Left kidney (tissue), 2 donors: Measurements from ENCODE around the gene OCEL1. TPM values are rescaled to one million over a fixed set of nuclear protein-coding genes. Genes with fewer than 3 reads are reported as not detected.
"Not testable (repeated sequence)": the region's sequence is repeated elsewhere in the genome, so short reads cannot be mapped to it uniquely, and the experiment has no call there.

ENCODE experiments used
- DNase-seq: peaks from one replicate; pipeline ENCODE4 v3.0.0-alpha.2; 2013
- polyA plus RNA-seq: library from polyadenylated mRNA; unstranded; fragments of 120-200 nt; gene quantifications from one replicate; pipeline ENCODE4 v1.2.1, GENCODE V29; 2013; ENCODE audit not compliant: insufficient read length

The OCEL1 gene
- polyA plus RNA-seq, 1 donor = 18.4 TPM

- no peak for DNase-seq
Measured at GRCh38 chr19:17262557-17262956, 36.5 kb downstream of the OCEL1 start.

GRCh38 chr19:17263712-17264640 is 38.0 kb downstream of the OCEL1 start:
- no peak for DNase-seq

GRCh38 chr19:17264641-17264979 is 38.6 kb downstream of the OCEL1 start, which contains the start of gene USHBP1:
Gene USHBP1, minus strand, starts transcription at chr19:17264745. Its CDS starts 446 bp downstream, at chr19:17264299.
- no peak for DNase-seq

- no peak for DNase-seq
Measured at GRCh38 chr19:17266026-17266425, 40.0 kb downstream of the OCEL1 start.

GRCh38 chr19:17266589-17266974 is 40.6 kb downstream of the OCEL1 start:
- no peak for DNase-seq

- peak; percentile 99 for DNase-seq
Measured at GRCh38 chr19:17266975-17267788, 41.2 kb downstream of the OCEL1 start, which contains the start of gene BABAM1. Gene BABAM1, plus strand, starts transcription at chr19:17267443. Its CDS starts 1,364 bp downstream, at chr19:17268807.

GRCh38 chr19:17268754-17269153 is 42.7 kb downstream of the OCEL1 start:
- DNase-seq = no peak

- not testable (repeated sequence) for DNase-seq
Measured at GRCh38 chr19:17274892-17275291, 48.9 kb downstream of the OCEL1 start.

GRCh38 chr19:17275441-17276175 is 49.6 kb downstream of the OCEL1 start:
- DNase-seq = no peak

Other genes starting within 250 kb of the OCEL1 start
- gene CPAMD8, start 199.4 kb upstream of the OCEL1 start, polyA plus RNA-seq = 43.5 TPM
- gene HAUS8, start 150.8 kb upstream of the OCEL1 start, polyA plus RNA-seq = 18.3 TPM
- 64.1 TPM for gene MYO9B, start 150.4 kb upstream of the OCEL1 start, polyA plus RNA-seq
- 25.1 TPM for gene USE1, start 10.9 kb upstream of the OCEL1 start, polyA plus RNA-seq
- gene NR2F6, start 19.7 kb downstream of the OCEL1 start, polyA plus RNA-seq = 33.4 TPM
- gene USHBP1, start 38.5 kb downstream of the OCEL1 start, polyA plus RNA-seq = 5.4 TPM
- 98.8 TPM for gene BABAM1, start 41.2 kb downstream of the OCEL1 start, polyA plus RNA-seq
- 1.5 TPM for gene ANKLE1, start 55.7 kb downstream of the OCEL1 start, polyA plus RNA-seq
- gene ABHD8, start 77.2 kb downstream of the OCEL1 start, polyA plus RNA-seq = 7.2 TPM
- gene MRPL34, start 79.6 kb downstream of the OCEL1 start, polyA plus RNA-seq = 43.5 TPM
- 29.3 TPM for gene DDA1, start 83.3 kb downstream of the OCEL1 start, polyA plus RNA-seq
- 13.3 TPM for gene ANO8, start 108.6 kb downstream of the OCEL1 start, polyA plus RNA-seq
- 25.1 TPM for gene GTPBP3, start 111.3 kb downstream of the OCEL1 start, polyA plus RNA-seq
- 123 TPM for gene PLVAP, start 151.1 kb downstream of the OCEL1 start, polyA plus RNA-seq
- 4.5 TPM for gene CCDC194, start 168.0 kb downstream of the OCEL1 start, polyA plus RNA-seq
- 104 TPM for gene BST2, start 179.4 kb downstream of the OCEL1 start, polyA plus RNA-seq
- gene MVB12A, start 193.8 kb downstream of the OCEL1 start, polyA plus RNA-seq = 50.5 TPM
- 2.9 TPM for gene TMEM221, start 222.4 kb downstream of the OCEL1 start, polyA plus RNA-seq
- 0.35 TPM for gene NXNL1, start 234.7 kb downstream of the OCEL1 start, polyA plus RNA-seq
- 13.9 TPM for gene SLC27A1, start 244.3 kb downstream of the OCEL1 start, polyA plus RNA-seq